Stimulated activated CD8-positive, alpha-beta memory T cell treated with anti-CD3 and anti-CD28 coated beads, Interleukin-2, amount 100 ng/mL, for 48 hours (primary cell): Measurements from ENCODE around the gene FAM3D.
"Not testable (repeated sequence)": the region's sequence is repeated elsewhere in the genome, so short reads cannot be mapped to it uniquely, and the experiment has no call there.

Experiments
- DNase-seq, 2 donors: peaks; one replicate each; pipeline ENCODE4 v3.0.0-alpha.2; 2020; ENCODE audit warnings: low read depth in 2 of 2

FAM3D gene

DNA sequence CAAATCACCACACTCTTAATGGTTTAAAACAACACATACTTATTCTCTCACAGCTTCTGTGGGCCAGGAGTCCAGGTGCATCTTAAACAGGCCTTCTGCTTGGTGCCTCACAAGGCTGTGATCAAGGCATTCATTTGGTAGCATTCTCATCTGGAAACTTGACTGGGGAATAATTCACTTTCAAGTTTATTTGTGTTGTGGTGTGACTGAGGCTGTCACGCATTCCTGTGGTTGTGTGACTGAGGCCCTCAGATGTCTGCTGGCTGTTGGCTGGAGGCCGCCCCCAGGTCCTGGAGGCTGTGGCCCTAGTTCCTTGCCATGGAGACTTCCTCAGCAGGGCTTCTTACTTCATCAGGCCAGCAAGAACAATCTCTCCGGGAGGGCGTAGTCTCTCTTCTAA, 16.9 kb upstream of the FAM3D start:
- DNase-seq, result peak in 1 of 2 donors; percentile 28

DNA sequence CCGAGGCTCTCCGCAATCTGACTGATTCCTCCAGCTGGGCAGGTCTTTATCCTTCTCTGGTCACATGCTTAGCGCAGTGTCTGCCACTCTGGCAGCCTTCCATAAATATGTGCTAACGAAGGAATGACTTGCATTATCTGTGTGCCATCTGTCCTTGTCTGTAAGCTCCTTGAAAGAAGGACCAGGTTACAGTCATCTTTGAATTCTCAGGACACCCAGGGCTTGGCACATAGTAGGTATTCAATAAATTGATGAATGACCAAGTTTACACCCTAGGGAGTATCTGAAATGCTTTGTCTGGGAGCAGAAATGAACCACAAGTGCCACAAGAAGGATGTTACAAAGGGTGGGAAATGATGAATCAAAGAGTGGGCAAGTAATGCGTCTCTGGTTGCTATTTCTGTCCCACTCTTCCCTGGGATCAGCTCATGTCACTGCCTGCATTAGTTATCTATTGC, 16.5 kb upstream of the FAM3D start:
- no peak for DNase-seq

GRCh38 chr3:58681863-58682262, 15.3 kb upstream of the FAM3D start:
- no peak for DNase-seq

DNA sequence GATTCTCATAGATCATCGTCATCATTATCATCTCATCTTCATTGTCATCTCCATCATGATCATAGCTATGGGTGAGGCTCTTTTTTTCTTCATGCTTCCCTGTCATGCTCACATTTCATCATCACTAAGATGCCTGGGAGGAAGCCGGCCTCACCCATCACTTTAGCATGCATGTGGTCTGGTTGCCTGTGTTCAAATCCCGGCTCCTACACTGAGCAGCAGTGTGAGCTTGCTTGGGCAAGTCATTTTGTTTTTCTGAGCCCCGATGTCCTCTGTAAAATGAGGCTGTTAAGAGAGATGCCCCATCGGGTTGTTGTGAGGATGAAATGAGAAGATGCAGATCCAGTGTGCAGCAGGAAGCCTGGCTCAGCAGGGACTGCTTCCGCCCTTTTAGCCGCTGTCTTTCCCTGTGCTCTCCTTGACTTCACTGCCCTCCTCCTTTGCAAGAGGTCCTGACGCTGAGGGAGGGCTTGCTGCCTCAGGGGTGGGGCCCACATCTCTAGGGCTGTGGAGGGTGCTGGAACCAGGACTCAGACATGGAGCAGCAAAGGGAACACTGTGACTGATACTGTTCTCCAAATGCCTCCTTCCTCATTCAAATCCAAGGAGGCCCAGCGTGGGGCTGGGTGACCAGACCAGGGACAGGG, 14.4 kb upstream of the FAM3D start:
- no peak for DNase-seq

- DNase-seq, result no peak
These were observed 13.5 kb upstream of the FAM3D start for GRCh38 chr3:58679974-58680666.

GRCh38 chr3:58679446-58679845, 12.9 kb upstream of the FAM3D start:
- no peak for DNase-seq

GRCh38 chr3:58678177-58678970, 11.8 kb upstream of the FAM3D start:
- not testable (repeated sequence) for DNase-seq

- DNase-seq, result no peak
These were observed 6.3 kb upstream of the FAM3D start for GRCh38 chr3:58672880-58673279.

- DNase-seq, result no peak
These were observed 5.9 kb upstream of the FAM3D start for GRCh38 chr3:58672451-58672850.

GRCh38 chr3:58670506-58671135, 4.0 kb upstream of the FAM3D start:
- DNase-seq, result no peak

DNA sequence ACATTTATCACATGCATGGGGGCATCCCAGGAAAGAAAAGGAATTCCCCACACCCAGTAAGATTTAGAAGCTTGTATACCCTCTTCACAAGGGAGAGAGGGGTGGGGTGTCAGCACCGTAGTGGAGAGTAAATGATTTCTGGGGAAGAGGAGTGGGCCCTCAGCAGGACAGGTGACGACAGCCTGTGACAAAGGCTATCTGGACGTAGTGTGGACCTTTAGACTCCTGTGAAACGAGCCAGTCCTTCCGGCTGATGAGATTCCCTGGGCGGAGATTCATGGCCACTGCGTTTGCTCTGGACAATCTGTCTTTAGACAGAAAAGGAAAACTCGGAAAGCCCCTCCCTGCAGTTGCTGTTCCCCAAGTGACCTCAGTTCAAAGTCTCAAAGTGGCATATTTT, 1.7 kb upstream of the FAM3D start:
- no peak for DNase-seq

DNA sequence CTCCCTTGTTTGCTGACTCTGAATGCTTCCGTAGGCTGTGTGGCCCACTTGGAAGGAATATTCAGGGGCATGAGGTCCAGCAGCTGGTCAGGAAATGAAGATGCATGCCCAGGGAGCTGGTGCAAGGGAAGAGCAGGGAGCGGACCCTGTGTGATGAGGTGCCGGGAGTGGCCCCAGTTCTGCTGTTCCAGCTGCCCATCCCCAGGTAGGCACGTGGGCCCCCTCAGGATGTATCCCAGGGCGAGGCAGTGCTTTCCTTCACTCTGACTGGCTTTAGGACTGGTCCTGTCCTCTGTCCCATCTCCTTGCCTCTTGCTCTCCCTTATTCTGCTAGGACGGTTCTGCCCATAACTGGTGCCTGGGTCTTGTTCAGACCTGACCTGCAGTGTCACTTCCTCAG, 1.1 kb upstream of the FAM3D start:
- DNase-seq, result no peak

DNA sequence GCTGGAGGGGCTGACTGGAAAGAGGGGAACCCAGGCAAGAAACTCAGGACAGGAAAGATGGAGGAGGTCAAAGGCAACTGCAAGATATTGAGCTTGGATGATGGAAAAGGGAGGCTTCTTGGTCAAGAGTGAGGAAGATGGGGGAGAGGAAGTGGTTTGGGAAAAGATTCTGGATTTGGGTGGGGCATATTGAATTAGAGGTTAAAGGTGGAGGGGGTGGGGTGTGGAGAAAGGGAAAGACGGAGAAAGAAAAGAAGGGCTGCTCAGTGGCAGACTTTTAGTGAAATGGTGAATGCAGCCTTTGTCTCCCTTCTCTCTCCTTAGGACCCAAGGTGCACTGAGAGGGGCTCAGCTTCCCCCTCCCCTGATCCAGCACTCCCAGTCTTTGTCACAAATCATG, 655 bp upstream of the FAM3D start:
- no peak for DNase-seq

DNA sequence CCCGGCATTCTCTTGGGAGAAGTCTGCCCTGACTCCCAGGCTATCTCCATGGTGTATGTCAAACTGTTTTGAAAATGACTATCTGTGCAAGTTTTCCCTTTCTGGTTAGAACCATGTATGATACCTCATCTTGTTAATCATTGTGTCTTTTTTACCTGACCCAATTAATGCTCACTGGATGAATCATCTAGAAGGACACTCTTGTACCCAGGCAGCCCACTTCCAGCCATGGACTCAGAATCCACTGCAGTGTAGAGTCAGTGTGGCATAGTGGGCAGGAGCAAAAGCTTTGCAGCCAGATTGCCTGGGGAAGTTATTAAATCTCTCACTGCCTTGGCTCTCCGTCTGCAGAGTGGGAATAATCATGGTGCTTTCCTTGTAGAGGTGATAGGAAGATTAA, 1.2 kb downstream of the FAM3D start:
- no peak for DNase-seq

DNA sequence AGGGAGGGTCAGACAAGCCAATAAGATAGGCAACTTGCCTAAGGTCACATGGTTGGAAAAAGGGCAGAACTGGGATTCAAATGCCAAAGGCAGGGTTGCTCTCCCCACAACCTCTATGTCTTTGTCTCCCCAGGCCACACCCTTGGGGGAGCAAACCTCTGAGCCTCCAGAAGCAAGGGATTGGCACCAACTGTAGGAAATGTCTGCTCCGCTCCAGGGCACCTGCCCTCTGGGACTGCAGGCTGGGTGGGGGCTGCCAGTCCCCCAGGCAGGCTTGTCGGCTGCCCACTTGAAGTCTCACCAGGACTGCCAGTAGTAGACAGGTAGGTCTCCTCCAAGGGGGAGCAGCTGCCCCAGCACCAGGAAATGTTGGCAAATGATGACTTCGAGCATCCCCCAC, 2.0 kb downstream of the FAM3D start:
- no peak for DNase-seq

DNA sequence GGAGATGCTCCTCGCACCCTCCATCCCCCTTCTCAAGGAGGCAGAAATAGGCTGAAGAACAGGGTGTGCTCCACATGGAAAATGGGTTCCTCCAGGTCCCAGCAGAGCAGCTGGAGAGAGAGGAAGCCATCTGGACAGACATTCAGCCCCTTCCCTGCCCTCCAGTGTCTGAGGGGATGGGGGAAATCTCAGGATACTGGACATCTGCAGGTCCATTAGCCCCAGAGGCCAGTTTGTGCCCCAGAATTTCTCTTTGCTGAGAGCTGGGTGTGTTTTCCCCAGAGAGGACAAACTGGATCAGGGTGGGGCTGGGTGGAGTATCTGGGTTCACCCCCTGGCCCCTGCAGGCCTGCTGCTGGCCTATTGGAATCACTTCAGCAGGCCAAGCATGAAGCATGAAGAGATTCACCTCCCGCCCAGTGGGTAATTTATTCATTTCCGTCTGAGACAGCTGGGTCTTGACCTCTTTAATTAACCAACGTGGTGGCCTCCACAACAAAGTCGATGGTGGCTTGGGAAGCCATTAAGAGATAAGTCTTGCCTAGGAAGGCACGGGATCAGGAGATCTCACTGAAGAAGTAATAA, 4.6 kb downstream of the FAM3D start:
- DNase-seq, result no peak

DNA sequence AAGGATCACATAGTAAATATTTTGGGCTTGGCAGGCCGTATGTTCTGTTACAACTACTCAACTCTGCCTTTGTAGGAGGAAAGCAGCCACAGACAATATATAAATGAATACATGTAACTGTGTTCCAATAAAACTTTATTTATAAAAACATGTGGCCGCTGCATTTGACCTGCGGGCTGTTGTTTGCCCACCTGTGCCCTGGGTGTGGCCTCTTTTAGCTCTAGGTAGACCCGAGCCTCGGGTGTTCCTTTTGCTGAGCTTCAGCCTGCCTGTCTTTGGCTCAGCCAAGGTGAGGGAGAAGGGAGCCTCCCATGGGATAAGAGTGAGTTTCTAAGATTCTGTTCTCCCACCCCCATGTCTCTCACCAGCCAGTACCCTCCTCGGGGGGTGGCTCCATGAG, 5.6 kb downstream of the FAM3D start:
- no peak for DNase-seq

DNA sequence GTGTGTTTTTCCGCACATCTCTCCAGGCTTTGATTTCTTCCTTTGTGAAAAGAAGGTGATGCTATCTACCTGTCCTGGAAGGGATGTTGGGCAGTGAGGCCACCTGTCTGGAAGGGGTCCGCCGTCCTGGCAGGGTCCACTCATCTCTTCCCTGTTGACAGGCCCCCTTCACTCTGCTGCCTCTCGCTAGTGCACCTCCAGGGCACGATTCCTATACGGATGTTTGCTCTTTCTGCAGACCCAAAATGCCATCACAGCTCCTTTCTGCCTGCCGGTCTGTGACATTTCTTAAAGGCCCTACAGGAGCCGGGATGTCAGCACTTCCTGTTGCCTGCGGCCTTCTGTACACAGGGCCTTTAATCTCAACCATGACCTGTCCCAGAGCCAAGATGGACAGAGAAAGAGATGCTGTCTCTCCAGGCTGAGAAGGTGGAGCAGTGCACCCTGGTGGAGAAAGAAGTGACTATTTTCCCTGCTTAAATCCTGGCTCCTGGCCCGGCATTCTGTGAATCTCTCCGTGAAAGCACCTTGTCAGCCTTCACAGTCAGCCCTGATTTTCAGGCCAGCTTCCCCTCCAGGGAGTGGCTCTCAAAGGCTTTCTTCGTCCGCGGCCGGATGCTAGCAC, 7.4 kb downstream of the FAM3D start:
- no peak for DNase-seq

GRCh38 chr3:58658508-58658907, 8.1 kb downstream of the FAM3D start:
- DNase-seq, result no peak

DNA sequence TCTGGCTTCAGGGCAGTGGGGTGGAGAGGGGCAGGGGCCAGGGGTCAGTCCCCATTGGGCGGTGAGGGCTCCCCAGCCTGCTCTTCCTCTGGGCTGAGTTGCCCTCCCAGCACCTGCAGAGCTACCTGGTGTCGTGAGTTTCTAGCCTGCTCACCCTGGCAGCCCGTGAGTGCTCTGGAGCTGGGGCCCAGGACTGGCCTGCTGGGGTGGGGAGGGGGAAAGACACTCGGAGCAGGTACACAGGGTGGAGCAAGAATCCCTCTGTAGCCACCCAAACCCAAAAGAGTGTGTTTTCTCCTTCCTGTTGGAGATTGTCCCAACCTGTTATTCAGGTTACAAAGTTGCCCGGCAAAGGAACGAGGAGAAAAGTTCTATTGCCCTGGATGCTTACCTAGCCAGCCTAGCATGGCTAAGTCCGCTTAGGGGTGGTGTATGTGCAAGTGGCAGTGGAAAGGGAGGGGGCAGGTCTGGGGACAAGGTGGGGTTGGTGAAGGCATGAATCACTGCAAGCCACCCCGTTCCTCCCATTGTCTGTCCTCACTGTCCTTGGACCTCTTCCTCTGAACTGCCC, 8.9 kb downstream of the FAM3D start:
- no peak for DNase-seq

GRCh38 chr3:58657036-58657520, 9.5 kb downstream of the FAM3D start:
- no peak for DNase-seq
